ENCODE results near the gene PLSCR1.
"Not testable (repeated sequence)": the region's sequence is repeated elsewhere in the genome, so short reads cannot be mapped to it uniquely, and the experiment has no call there.

- not testable (repeated sequence) for TF ChIP-seq POLR2A, EP300, POLR2AphosphoS5 (IDR thresholded peaks at IDR 0.05)
- TF ChIP-seq, protein P1, sequence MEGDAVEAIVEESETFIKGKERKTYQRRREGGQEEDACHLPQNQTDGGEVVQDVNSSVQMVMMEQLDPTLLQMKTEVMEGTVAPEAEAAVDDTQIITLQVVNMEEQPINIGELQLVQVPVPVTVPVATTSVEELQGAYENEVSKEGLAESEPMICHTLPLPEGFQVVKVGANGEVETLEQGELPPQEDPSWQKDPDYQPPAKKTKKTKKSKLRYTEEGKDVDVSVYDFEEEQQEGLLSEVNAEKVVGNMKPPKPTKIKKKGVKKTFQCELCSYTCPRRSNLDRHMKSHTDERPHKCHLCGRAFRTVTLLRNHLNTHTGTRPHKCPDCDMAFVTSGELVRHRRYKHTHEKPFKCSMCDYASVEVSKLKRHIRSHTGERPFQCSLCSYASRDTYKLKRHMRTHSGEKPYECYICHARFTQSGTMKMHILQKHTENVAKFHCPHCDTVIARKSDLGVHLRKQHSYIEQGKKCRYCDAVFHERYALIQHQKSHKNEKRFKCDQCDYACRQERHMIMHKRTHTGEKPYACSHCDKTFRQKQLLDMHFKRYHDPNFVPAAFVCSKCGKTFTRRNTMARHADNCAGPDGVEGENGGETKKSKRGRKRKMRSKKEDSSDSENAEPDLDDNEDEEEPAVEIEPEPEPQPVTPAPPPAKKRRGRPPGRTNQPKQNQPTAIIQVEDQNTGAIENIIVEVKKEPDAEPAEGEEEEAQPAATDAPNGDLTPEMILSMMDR (IDR thresholded peaks at IDR 0.05) = not testable (repeated sequence)
Observed at GRCh38 chr3:146497145-146497843, 47.1 kb downstream of the PLSCR1 start.

Data from sigmoid colon (tissue), 4 donors.